OCI-LY1 (cell line): ENCODE data around the gene LLCFC1.
A peak's percentile ranks its signal among the peaks of the same experiment; 100 is the strongest.

ENCODE experiments used
- H2AFZ ChIP-seq: fragments of 200-600 bp; sonication (generic), shearing (Covaris generic); 2 replicates; pipeline ENCODE4 v1.6.0; 2014; ENCODE audit warnings: antibody characterized with exemption, mild to moderate bottlenecking, low read length
- H3F3A ChIP-seq: fragments of 200-600 bp; sonication (generic), shearing (Covaris generic); 2 replicates; pipeline ENCODE4 v1.6.0; 2014; ENCODE audit warnings: mild to moderate bottlenecking, antibody characterized with exemption, low read length, moderate library complexity; ENCODE audit not compliant: insufficient read depth
- H3K27ac ChIP-seq: fragments of 200-600 bp; sonication (generic); 2 replicates; pipeline ENCODE4 v1.5.1; 2014; ENCODE audit warnings: low read length, mixed run types, mild to moderate bottlenecking, low read depth; ENCODE audit not compliant: poor library complexity, severe bottlenecking
- H3K27me3 ChIP-seq: fragments of 200-600 bp; sonication (generic); 2 replicates; pipeline ENCODE4 v1.6.0; 2014; ENCODE audit warnings: antibody characterized with exemption, mild to moderate bottlenecking, low read length, moderate library complexity; ENCODE audit not compliant: insufficient read depth
- H3K36me3 ChIP-seq: fragments of 200-600 bp; sonication (generic); 2 replicates; pipeline ENCODE4 v1.6.1; 2014; ENCODE audit warnings: mild to moderate bottlenecking, antibody characterized with exemption, low read length, moderate library complexity, mixed read lengths; ENCODE audit not compliant: insufficient read depth
- H3K4me1 ChIP-seq: fragments of 200-600 bp; sonication (generic); 2 replicates; pipeline ENCODE4 v1.5.1; 2014; ENCODE audit warnings: mild to moderate bottlenecking, low read length, moderate library complexity; ENCODE audit not compliant: insufficient read depth, severe bottlenecking
- H3K4me2 ChIP-seq: fragments of 200-600 bp; sonication (generic), shearing (Covaris generic); 2 replicates; pipeline ENCODE4 v1.6.1; 2014; ENCODE audit warnings: low read length
- H3K4me3 ChIP-seq: fragments of 200-600 bp; sonication (generic); 2 replicates; pipeline ENCODE4 v1.5.1; 2014; ENCODE audit warnings: low read length, low read depth, mild to moderate bottlenecking, mixed read lengths; ENCODE audit not compliant: poor library complexity, severe bottlenecking
- H3K79me2 ChIP-seq: fragments of 200-600 bp; shearing (Covaris generic); 2 replicates; pipeline ENCODE4 v1.6.1; 2016; ENCODE audit warnings: mixed run types, low read length, mixed read lengths; ENCODE audit not compliant: insufficient read depth
- H3K9ac ChIP-seq: fragments of 200-600 bp; sonication (generic), shearing (Covaris generic); 2 replicates; pipeline ENCODE4 v1.6.1; 2014; ENCODE audit warnings: mild to moderate bottlenecking, low read length, mixed read lengths
- H3K9me2 ChIP-seq: fragments of 200-600 bp; sonication (generic), shearing (Covaris generic); 2 replicates; pipeline ENCODE4 v1.6.1; 2014; ENCODE audit warnings: low read depth, mild to moderate bottlenecking, low read length, mixed read lengths
- H3K9me3 ChIP-seq: fragments of 200-600 bp; shearing (Covaris generic); 2 replicates; pipeline ENCODE4 v1.6.1; 2014; ENCODE audit warnings: low read length, mixed read lengths
- H4K20me1 ChIP-seq: fragments of 200-600 bp; sonication (generic), shearing (Covaris generic); 2 replicates; pipeline ENCODE4 v1.6.0; 2016; ENCODE audit warnings: mild to moderate bottlenecking, low read length; ENCODE audit not compliant: insufficient read depth
- CTCF ChIP-seq: fragments of 200-600 bp; sonication (generic), shearing (Covaris generic); IDR thresholded peaks from 2 replicates; pipeline ENCODE4 v1.5.1; 2017; ENCODE audit warnings: mild to moderate bottlenecking, antibody characterized with exemption, low read length, moderate library complexity, mixed read lengths
- EZH2 ChIP-seq: fragments of 200-600 bp; sonication (generic), shearing (Covaris generic); IDR thresholded peaks from 2 replicates; pipeline ENCODE4 v1.8.0; 2017; ENCODE audit warnings: borderline replicate concordance, mixed run types, mild to moderate bottlenecking, antibody characterized with exemption, low read length, moderate library complexity, mixed read lengths

The LLCFC1 gene

GRCh38 chr7:142906643-142907042 is 32.6 kb upstream of the LLCFC1 start:
- H4K20me1 ChIP-seq = no peaks in the 10 kb centered on the region
- no peak overlapping the region for H3K4me2 ChIP-seq
- H2AFZ ChIP-seq = no peak overlapping the region
- no peaks in the 10 kb centered on the region for H3K4me1 ChIP-seq
- no peak overlapping the region for H3K9ac ChIP-seq
- no peaks in the 10 kb centered on the region for H3K9me2 ChIP-seq
- no peak overlapping the region for H3K4me3 ChIP-seq
- no peaks in the 10 kb centered on the region for H3K36me3 ChIP-seq
- no peak overlapping the region for H3K27ac ChIP-seq
- H3K27me3 ChIP-seq = no peaks in the 10 kb centered on the region
- H3K9me3 ChIP-seq = peaks cover 8% of the 10 kb centered on the region
- TF ChIP-seq CTCF (no peak), EZH2 (no peak)
- H3K79me2 ChIP-seq = no peaks in the 10 kb centered on the region
- H3F3A ChIP-seq = no peaks in the 10 kb centered on the region

- no peaks in the 10 kb centered on the region for H3K36me3 ChIP-seq
- H3K9me2 ChIP-seq = no peaks in the 10 kb centered on the region
- H3K9me3 ChIP-seq = peaks cover 8% of the 10 kb centered on the region
- no peaks in the 10 kb centered on the region for H4K20me1 ChIP-seq
- H3K27ac ChIP-seq = no peak overlapping the region
- H3K4me1 ChIP-seq = no peaks in the 10 kb centered on the region
- no peak for TF ChIP-seq CTCF
- no peak for TF ChIP-seq EZH2
- H3K9ac ChIP-seq = no peak overlapping the region
- H3K27me3 ChIP-seq = peaks cover 3% of the 10 kb centered on the region; the same call in 1 of the 2 replicates
- no peaks in the 10 kb centered on the region for H3F3A ChIP-seq
- H3K4me3 ChIP-seq = no peak overlapping the region
- H3K79me2 ChIP-seq = no peaks in the 10 kb centered on the region
- no peak overlapping the region for H2AFZ ChIP-seq
- no peak overlapping the region for H3K4me2 ChIP-seq
Observed at GRCh38 chr7:142908290-142908689, 31.0 kb upstream of the LLCFC1 start.

GRCh38 chr7:142908921-142909890 is 30.1 kb upstream of the LLCFC1 start:
- H3F3A ChIP-seq = no peaks in the 10 kb centered on the region
- H3K36me3 ChIP-seq = no peaks in the 10 kb centered on the region
- H3K4me3 ChIP-seq = no peak overlapping the region
- H2AFZ ChIP-seq = no peak overlapping the region
- H3K27ac ChIP-seq = no peak overlapping the region
- H3K9ac ChIP-seq = no peak overlapping the region
- peaks cover 8% of the 10 kb centered on the region for H3K9me3 ChIP-seq
- peaks cover 3% of the 10 kb centered on the region; the same call in 1 of the 2 replicates for H3K27me3 ChIP-seq
- H3K4me1 ChIP-seq = no peaks in the 10 kb centered on the region
- no peaks in the 10 kb centered on the region for H3K9me2 ChIP-seq
- peak; percentile 63 for TF ChIP-seq CTCF
- no peak for TF ChIP-seq EZH2
- H3K79me2 ChIP-seq = no peaks in the 10 kb centered on the region
- H4K20me1 ChIP-seq = no peaks in the 10 kb centered on the region
- H3K4me2 ChIP-seq = no peak overlapping the region
